HG03432 (cell line): ENCODE results near the gene ACTG1.

ENCODE experiments used
- ATAC-seq: cut with Tn5 transposase; IDR thresholded peaks from one replicate; pipeline ENCODE4 v1.9.1; 2021; ENCODE audit warnings: mild to moderate bottlenecking, moderate library complexity; ENCODE audit not compliant: unreplicated experiment

Gene ACTG1

GRCh38 chr17:81512562-81513371, at the start of gene ACTG1:
Gene ACTG1, minus strand, starts transcription at chr17:81512799. Its CDS starts 445 bp downstream, at chr17:81512354.
- ATAC-seq: peak; percentile 33

GRCh38 chr17:81561494-81561885, 48.9 kb upstream of the ACTG1 start:
- no peak for ATAC-seq

- ATAC-seq: no peak
Measured at GRCh38 chr17:81558941-81559806, 46.6 kb upstream of the ACTG1 start.

GRCh38 chr17:81558115-81558468, 45.5 kb upstream of the ACTG1 start:
- no peak for ATAC-seq

DNA sequence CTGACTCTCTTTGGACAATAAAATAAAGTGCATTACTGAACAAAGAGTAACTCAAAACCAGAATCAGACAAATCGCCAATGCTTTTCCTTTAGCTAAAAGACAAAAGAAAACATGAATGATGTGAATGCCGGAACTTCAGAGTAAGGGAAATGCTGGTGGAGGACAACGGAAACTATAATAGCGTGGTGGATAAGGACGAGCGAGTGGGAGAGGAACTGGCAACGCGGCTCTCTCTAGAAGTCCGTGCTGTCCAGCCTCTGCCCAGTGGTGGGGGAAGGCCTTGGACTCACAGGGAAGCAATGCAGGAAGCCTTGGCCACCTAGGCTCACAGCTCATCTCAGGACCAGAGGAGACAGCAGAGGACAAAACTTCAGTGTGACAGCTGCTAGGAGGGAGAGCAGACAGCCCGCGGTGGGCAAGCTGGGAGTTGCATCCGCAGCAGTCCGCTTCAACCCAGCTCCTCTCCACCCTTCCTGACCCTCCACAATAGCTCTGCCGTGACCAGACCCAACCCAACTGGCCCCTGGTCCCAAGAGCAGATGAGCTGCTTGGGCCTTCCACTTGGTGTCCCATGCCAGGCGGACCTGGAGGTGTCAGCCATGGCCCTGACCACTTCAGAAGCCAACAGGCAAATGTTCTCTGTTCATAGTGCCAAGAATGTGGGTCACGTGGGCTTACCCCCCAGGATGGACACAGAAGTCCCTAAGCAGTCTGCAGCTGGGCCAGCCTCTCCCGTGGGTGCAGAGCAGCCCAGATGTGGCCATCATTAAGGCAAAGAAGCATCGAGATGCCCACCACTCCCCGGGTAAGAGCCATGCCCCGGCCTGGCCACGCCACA, 44.9 kb upstream of the ACTG1 start:
- no peak for ATAC-seq

- no peak for ATAC-seq
Measured at GRCh38 chr17:81556863-81557262, 44.3 kb upstream of the ACTG1 start.

DNA sequence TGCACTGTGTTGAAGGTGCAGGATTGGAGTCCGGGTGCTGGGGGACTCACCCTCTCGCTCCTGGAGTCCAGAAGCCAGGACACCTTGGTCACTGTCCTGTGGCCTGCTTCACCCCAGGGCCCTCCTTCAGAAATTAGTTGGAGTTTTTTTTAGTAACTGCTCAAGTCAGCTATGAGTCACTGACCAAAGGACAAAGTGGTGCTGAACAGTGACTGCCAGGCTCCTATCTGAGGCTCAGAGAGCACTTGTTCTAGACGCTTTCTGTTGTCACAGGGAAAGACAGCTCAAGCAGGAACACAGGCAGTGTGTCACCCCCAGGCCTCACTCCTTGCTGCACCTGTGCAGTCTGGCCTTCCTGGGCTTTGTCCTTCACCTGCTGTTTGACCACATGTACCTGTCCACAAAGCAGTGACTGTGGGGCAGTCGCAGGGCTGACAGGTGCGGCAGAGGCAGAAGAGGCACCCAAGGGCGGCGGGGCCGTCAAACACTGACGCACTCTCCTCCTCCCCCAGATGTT, 43.6 kb upstream of the ACTG1 start:
- ATAC-seq: no peak

- ATAC-seq: no peak
Measured at GRCh38 chr17:81553616-81554181, 41.1 kb upstream of the ACTG1 start.

- ATAC-seq: peak; percentile 32
Measured at GRCh38 chr17:81553018-81553615, 40.5 kb upstream of the ACTG1 start.

- ATAC-seq: peak; percentile 51
Measured at GRCh38 chr17:81552244-81553017, 39.8 kb upstream of the ACTG1 start, which contains the start of gene FAAP100. Gene FAAP100, minus strand, starts transcription at chr17:81552353. Its CDS starts 23 bp downstream, at chr17:81552330.

DNA sequence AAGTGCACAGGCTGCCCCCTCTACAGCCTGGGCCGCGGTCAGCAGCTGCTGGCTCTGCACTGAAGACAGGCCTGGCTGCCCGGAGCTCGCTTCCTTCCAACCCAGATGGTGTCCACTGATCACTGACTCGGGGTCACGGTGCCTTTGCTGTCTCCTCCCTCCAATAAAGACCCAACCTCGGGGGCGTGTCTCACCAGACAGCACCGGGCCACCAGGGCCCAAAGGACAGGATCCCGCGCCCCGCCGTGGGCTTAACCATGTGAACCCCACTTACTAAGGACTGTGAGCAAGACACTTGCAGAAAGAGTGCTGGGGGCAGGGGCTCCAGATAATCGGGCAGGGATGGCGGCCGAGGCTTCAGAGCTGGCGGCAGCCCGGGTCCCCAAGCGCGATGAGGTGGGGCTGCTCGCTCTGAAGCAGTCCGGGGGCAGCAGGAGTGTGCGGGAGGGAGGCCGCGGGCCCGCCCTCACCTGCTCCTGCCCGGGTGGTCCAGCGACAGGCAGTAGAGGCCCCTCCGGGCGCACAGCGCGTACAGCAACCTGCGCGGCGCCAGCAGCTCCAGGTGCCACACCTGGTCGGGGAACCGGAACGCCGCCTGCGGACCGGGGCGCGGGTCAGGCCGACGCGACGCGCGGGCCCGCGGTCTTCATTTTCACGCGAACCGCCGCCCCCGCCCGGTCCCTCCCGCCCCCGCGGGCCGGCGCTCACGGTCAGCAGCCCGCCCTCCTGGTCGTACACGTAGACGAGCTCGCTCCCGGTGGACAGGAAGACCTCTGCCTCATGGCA, 39.1 kb upstream of the ACTG1 start:
- peak; percentile 30 for ATAC-seq

DNA sequence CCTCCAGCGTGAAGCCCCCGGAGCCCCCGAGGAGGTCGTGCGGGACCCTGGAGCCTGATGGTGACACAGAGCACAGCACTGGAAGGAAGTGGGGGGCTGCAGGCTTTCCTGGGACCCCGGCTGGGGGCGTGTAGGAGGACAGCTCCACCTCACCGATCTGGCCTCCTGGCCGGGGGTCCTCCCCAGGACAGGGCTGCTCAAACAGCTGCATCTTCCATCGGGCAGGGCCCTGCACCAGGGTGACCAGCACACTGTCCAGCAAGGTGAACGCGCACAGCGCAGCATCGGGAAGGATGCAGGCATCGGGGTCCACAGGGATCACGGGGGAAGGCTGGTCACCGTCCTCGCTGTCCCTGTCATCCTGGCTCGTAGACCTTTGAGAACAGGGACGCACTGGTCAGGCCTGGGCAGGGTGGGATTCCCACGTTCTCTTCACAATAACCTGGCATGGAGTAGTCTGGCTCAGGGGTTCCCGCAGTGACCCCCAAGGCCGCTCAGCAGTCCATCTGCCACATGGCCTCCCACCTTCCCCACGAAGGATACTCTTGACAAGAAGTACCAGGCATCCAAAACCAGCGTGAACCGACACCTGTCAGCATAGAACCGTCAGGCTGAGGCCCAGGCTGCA, 38.3 kb upstream of the ACTG1 start:
- ATAC-seq: no peak

GRCh38 chr17:81550285-81550684, 37.7 kb upstream of the ACTG1 start:
- ATAC-seq: no peak

GRCh38 chr17:81549826-81550225, 37.2 kb upstream of the ACTG1 start:
- no peak for ATAC-seq

GRCh38 chr17:81549031-81549557, 36.5 kb upstream of the ACTG1 start:
- no peak for ATAC-seq

GRCh38 chr17:81547614-81547982, 35.0 kb upstream of the ACTG1 start:
- ATAC-seq: no peak

DNA sequence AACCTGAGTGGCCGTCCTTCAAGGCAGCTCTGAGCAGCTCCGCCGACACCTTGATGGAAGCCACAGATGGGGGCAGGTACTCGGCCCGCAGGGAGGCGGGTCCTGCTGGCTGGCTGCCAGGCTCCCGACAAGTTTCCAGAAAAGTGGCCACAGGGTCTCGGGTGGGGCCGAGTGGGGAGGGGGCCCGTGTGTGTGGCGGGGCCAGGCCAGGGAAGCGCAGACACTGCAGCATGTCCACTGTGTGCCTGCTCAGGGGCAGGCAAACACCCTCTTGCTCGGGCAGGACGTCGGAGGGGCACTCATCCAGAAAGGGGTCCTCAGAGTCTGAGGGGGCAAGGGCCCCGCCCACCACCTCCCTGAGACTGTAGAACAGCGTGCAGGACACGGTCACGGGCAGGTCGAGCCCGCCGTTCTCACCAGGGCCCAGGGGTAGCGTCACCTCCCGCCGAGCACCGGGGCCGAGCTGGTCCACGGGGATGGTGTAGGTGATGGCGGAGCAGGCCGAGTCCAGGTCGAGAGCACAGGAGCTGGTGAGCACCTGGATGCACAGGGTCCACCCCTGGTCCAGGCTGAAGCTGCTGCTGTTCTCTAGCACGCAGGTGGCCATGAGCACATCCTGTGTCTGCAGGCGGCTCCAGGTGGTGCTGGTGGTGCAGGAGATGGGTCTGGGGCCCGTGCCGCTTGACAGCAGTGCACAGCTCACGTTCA, 34.5 kb upstream of the ACTG1 start:
- no peak for ATAC-seq
